Right lobe of liver (tissue), 6 donors: ENCODE measurements around the gene CKMT2. TPM values are rescaled to one million over a fixed set of nuclear protein-coding genes. Genes with fewer than 3 reads are reported as not detected.

Source experiments
- ATAC-seq, 4 donors: fragments of 200-7000 bp; cut with Tn5 transposase; one replicate each; pipeline ENCODE4 v1.9.1; 2020; ENCODE audit warnings: mild to moderate bottlenecking in 4 of 4, moderate library complexity in 4 of 4
- DNase-seq, 3 donors: peaks; one replicate each; pipeline ENCODE4 v3.0.0-alpha.2; 2020
- H3K27ac ChIP-seq, 3 donors: fragments of 200-600 bp; one replicate each; pipeline ENCODE4 v1.8.0; 2022
- H3K27me3 ChIP-seq, 2 donors: fragments of 200-600 bp; one replicate each; pipeline ENCODE4 v1.8.0; 2022
- H3K36me3 ChIP-seq, 4 donors: fragments of 200-600 bp; sonication (generic) in 1 of 4; one replicate each; pipeline versions ENCODE4 v1.5.1 to v1.8.0; 2017 to 2022; ENCODE audit warnings: control low read depth in 1 of 4
- H3K4me1 ChIP-seq, 4 donors: fragments of 200-600 bp; sonication (generic) in 1 of 4; one replicate each; pipeline versions ENCODE4 v1.5.1 to v1.8.0; 2017 to 2022; ENCODE audit warnings: control low read depth in 1 of 4
- H3K4me3 ChIP-seq, 3 donors: fragments of 200-600 bp; one replicate each; pipeline ENCODE4 v1.8.0; 2022
- H3K9me3 ChIP-seq, 4 donors: fragments of 200-600 bp; sonication (generic) in 1 of 4; one replicate each; pipeline versions ENCODE4 v1.5.1 to v1.8.0; 2017 to 2022; ENCODE audit warnings: control low read depth in 1 of 4
- POLR2A ChIP-seq: fragments of 450-650 bp; IDR thresholded peaks from one replicate; pipeline ENCODE4 v1.6.1; 2017; ENCODE audit warnings: antibody characterized with exemption, mild to moderate bottlenecking
- WGBS: methylation state at CpG from one replicate; pipeline ENCODE4 v1.1.6; 2018; ENCODE audit warnings: low coverage, low lambda C conversion rate; ENCODE audit not compliant: insufficient coverage; ENCODE audit errors: missing lambda C conversion rate; 5-methylcytosine and 5-hydroxymethylcytosine counted together
- intact Hi-C, 2 donors: fragments of 100-400 bp; cut with DNase I; formaldehyde crosslinking; loops; one replicate each; pipeline versions ENCODE4 v1.11.2 to v1.14.1; 2022
- total RNA-seq, 6 experiments: library from RNA; depleted of rRNA in 2 of 6; stranded (reverse); fragments of >200 nt in 2 of 6; fragmentation: NEBNext Ultra II Directional in 3 of 6; extraction: Animal tissue kit (Norgen Biotek cat#: 25700) in 3 of 6; gene quantifications; one replicate each; pipeline versions ENCODE4 v1.1.0 to v1.2.4, GENCODE V29; 2016 to 2023
- TF ChIP-seq, protein P1 (sequence below), 4 donors: fragments of 200-600 bp in 3 of 4; fragments of 450-650 bp in 1 of 4; IDR thresholded peaks; one replicate each; pipeline versions ENCODE4 v1.5.1 to v1.8.0; 2016 to 2022; ENCODE audit warnings: antibody characterized with exemption in 4 of 4, mild to moderate bottlenecking in 2 of 4
- donor health status: DM: no; HTN: yes; CAD: no.
- donor health status: DM: no; HTN: no; CAD: no.
- donor health status: DM: no; HTN: no; CAD: no.
- donor health status: DM: no; HTN: yes; CAD: no.
- donor health status: DM: no; HTN: yes; CAD: no.

Gene CKMT2
- total RNA-seq, 6 experiments from 2014 or later, result 0.39 to 1.8 (median 0.80) TPM

DNA sequence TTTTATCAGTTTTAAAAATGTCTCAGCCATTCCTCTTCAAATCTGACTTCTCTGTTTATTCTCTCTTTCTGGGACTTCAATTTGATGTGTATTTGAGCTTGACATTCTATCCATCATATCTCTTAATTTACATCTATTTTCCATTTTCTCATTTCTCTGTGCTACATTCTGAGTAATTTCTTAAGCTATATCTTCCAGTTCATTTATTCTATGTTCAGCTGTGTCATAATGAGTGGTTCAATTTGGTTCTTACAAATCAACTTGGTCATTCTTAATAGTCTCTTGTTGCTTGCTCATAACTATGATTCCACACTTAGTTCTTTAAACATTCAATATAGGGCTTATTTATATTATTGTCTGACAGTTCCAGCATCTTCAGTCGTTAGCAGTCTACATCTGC lies 16.9 kb downstream of the CKMT2 start:
- ATAC-seq (no peak), DNase-seq (no peak)
- intact Hi-C loops, result no loop called here
- no peaks in the 10 kb centered on the region for H3K27me3 ChIP-seq
- no peak overlapping the region for H3K27ac ChIP-seq
- no peaks in the 10 kb centered on the region for H3K36me3 ChIP-seq
- H3K9me3 ChIP-seq, result no peaks in the 10 kb centered on the region
- no peak overlapping the region for H3K4me3 ChIP-seq
- no peaks in the 10 kb centered on the region for H3K4me1 ChIP-seq
- TF ChIP-seq POLR2A, result no peak
- TF ChIP-seq, protein P1, sequence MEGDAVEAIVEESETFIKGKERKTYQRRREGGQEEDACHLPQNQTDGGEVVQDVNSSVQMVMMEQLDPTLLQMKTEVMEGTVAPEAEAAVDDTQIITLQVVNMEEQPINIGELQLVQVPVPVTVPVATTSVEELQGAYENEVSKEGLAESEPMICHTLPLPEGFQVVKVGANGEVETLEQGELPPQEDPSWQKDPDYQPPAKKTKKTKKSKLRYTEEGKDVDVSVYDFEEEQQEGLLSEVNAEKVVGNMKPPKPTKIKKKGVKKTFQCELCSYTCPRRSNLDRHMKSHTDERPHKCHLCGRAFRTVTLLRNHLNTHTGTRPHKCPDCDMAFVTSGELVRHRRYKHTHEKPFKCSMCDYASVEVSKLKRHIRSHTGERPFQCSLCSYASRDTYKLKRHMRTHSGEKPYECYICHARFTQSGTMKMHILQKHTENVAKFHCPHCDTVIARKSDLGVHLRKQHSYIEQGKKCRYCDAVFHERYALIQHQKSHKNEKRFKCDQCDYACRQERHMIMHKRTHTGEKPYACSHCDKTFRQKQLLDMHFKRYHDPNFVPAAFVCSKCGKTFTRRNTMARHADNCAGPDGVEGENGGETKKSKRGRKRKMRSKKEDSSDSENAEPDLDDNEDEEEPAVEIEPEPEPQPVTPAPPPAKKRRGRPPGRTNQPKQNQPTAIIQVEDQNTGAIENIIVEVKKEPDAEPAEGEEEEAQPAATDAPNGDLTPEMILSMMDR (IDR thresholded peaks at IDR 0.05), result no peak
- 100% methylated on average over 1 of the region's 1 CpG for WGBS

GRCh38 chr5:81251922-81252321 lies 18.8 kb downstream of the CKMT2 start:
- DNase-seq (no peak), ATAC-seq (no peak)
- Histone ChIP-seq H3K9me3 (no peaks in the 10 kb centered on the region), H3K36me3 (no peaks in the 10 kb centered on the region), H3K4me3 (no peak overlapping the region), H3K27me3 (no peaks in the 10 kb centered on the region), H3K4me1 (no peaks in the 10 kb centered on the region), H3K27ac (no peak overlapping the region)
- intact Hi-C loops, result no loop called here
- TF ChIP-seq, protein P1 (IDR thresholded peaks at IDR 0.05), result no peak
- no peak for TF ChIP-seq POLR2A
- 89% methylated on average over 4 of the region's 5 CpGs for WGBS

DNA sequence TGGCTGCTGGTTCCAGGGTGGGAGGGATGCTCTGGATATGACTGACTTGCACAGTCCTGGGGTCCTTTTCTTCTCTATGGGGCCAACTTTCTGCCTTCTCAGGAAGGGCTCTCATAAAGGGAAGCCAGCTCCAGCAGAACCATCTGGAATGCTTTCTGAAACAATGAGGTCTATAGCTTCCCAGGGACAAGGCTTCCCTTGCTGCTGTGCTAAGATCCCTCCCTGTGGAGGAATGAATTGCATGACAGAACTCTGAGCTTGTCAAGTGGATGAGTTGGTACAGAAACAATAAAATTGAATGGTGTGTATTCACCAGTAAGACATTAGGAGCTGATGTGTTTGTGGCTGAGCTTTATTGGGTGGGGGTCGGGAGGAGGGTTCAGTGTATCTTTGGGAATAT lies 19.8 kb downstream of the CKMT2 start:
- ATAC-seq (no peak), DNase-seq (no peak)

GRCh38 chr5:81253875-81254274 lies 20.8 kb downstream of the CKMT2 start:
- WGBS, result 90% methylated on average over 4 of the region's 4 CpGs
- H3K36me3 ChIP-seq, result no peaks in the 10 kb centered on the region
- no peaks in the 10 kb centered on the region for H3K27me3 ChIP-seq
- no peak for ATAC-seq
- H3K27ac ChIP-seq, result no peak overlapping the region
- H3K4me3 ChIP-seq, result no peak overlapping the region
- no peak for DNase-seq
- intact Hi-C loops, result no loop called here
- TF ChIP-seq, protein P1 (IDR thresholded peaks at IDR 0.05), result no peak
- TF ChIP-seq POLR2A, result no peak
- H3K4me1 ChIP-seq, result no peaks in the 10 kb centered on the region
- H3K9me3 ChIP-seq, result no peaks in the 10 kb centered on the region

More for the DNA sequence above, 19.8 kb downstream of the CKMT2 start:
- no peak overlapping the region for H3K4me3 ChIP-seq
- WGBS, result 100% methylated on average over 1 of the region's 1 CpG
- no peaks in the 10 kb centered on the region for H3K9me3 ChIP-seq
- intact Hi-C loops, result no loop called here
- H3K27ac ChIP-seq, result no peak overlapping the region
- no peaks in the 10 kb centered on the region for H3K36me3 ChIP-seq
- TF ChIP-seq POLR2A, result no peak
- TF ChIP-seq, protein P1 (IDR thresholded peaks at IDR 0.05), result no peak
- no peaks in the 10 kb centered on the region for H3K27me3 ChIP-seq
- H3K4me1 ChIP-seq, result no peaks in the 10 kb centered on the region
